Fibroblast of lung (primary cell): ENCODE measurements around the gene GALNT7. TPM values are rescaled to one million over a fixed set of nuclear protein-coding genes. Genes with fewer than 3 reads are reported as not detected.

Source experiments
- DNase-seq, 2 donors: peaks; one replicate each; pipeline versions ENCODE4 v3.0.0 to v3.0.0-alpha.2; 2010; ENCODE audit warnings: low read depth in 2 of 2
- H2AFZ ChIP-seq: 2 replicates; pipeline ENCODE4 v1.5.1; 2012; ENCODE audit warnings: low read length, control low read depth, inconsistent platforms
- H3K27ac ChIP-seq: 2 replicates; pipeline ENCODE4 v1.5.1; 2011; ENCODE audit warnings: low read length, control low read depth; ENCODE audit not compliant: insufficient read depth
- H3K27me3 ChIP-seq: 2 replicates; pipeline ENCODE4 v1.5.1; 2011; ENCODE audit warnings: mild to moderate bottlenecking, low read length; ENCODE audit not compliant: control insufficient read depth, insufficient read depth
- H3K36me3 ChIP-seq: 2 replicates; pipeline ENCODE4 v1.5.1; 2011; ENCODE audit warnings: low read length; ENCODE audit not compliant: control insufficient read depth, insufficient read depth
- H3K4me1 ChIP-seq: 2 replicates; pipeline ENCODE4 v1.5.1; 2011; ENCODE audit warnings: low read length; ENCODE audit not compliant: control insufficient read depth, insufficient read depth; ENCODE audit errors: extremely low read depth
- H3K4me2 ChIP-seq: 2 replicates; pipeline ENCODE4 v1.5.1; 2011; ENCODE audit warnings: low read length, control low read depth; ENCODE audit not compliant: insufficient read depth; ENCODE audit errors: extremely low read depth
- H3K4me3 ChIP-seq, 4 experiments: fragments of 200-600 bp in 1 of 4; sonication (generic) in 1 of 4; replicated peaks in 1 of 4; 2 replicates each; pipeline ENCODE4 v1.5.1; 2011 to 2016; ENCODE audit warnings: low read length in 4 of 4, low read depth in 3 of 4, mild to moderate bottlenecking in 3 of 4, control low read depth in 2 of 4, inconsistent platforms in 1 of 4, mixed read lengths in 1 of 4; ENCODE audit not compliant: insufficient read depth in 1 of 4; ENCODE audit errors: control extremely low read depth in 1 of 4
- H3K79me2 ChIP-seq: 2 replicates; pipeline ENCODE4 v1.5.1; 2012; ENCODE audit warnings: mild to moderate bottlenecking, low read length, inconsistent platforms; ENCODE audit not compliant: control insufficient read depth, insufficient read depth
- H3K9ac ChIP-seq: 2 replicates; pipeline ENCODE4 v1.5.1; 2011; ENCODE audit warnings: mild to moderate bottlenecking, low read length, control low read depth; ENCODE audit not compliant: insufficient read depth
- H3K9me3 ChIP-seq: 2 replicates; pipeline ENCODE4 v1.5.1; 2012; ENCODE audit warnings: low read depth, low read length; ENCODE audit not compliant: control insufficient read depth, insufficient read depth
- H4K20me1 ChIP-seq: 2 replicates; pipeline ENCODE4 v1.5.1; 2011; ENCODE audit warnings: low read length; ENCODE audit not compliant: control insufficient read depth, insufficient read depth; ENCODE audit errors: extremely low read depth
- CTCF ChIP-seq, 2 donors: IDR thresholded peaks in 1 of 2; conservative IDR thresholded peaks in 1 of 2; 1 replicate in 1 of 2; 2 replicates in 1 of 2; pipeline ENCODE4 v1.5.1; 2011 to 2012; ENCODE audit warnings: low read length in 2 of 2, control low read depth in 1 of 2, inconsistent platforms in 1 of 2, low read depth in 1 of 2, mild to moderate bottlenecking in 1 of 2
- EZH2 ChIP-seq: IDR thresholded peaks from 2 replicates; pipeline ENCODE4 v1.5.1; 2012; ENCODE audit warnings: low read length, control low read depth, mild to moderate bottlenecking; ENCODE audit errors: missing control alignments
- polyA plus RNA-seq, 2 donors: library from polyadenylated mRNA; depleted of rRNA in 1 of 2; stranded (reverse) in 1 of 2; unstranded in 1 of 2; fragments of >200 nt; gene quantifications; 2 replicates each; pipeline ENCODE4 v1.2.1, GENCODE V29; 2011 to 2012; ENCODE audit warnings: missing spikeins in 1 of 2
- total RNA-seq: library from RNA; depleted of rRNA; stranded (reverse); fragments of >200 nt; gene quantifications from 2 replicates; pipeline ENCODE4 v1.2.1, GENCODE V29; 2014

Gene GALNT7
- total and polyA plus RNA-seq, 2 donors (not counting 1 experiment from before 2014, with no cell fraction given): 40.4 to 45.4 TPM

- H3K4me2 ChIP-seq: no peak overlapping the region
- no peak for TF ChIP-seq EZH2
- no peak for TF ChIP-seq CTCF (conservative IDR thresholded peaks at IDR 0.05 in 1 of 2, IDR thresholded peaks at IDR 0.05 in 1 of 2; ENCODE audit: low read depth in 1 of 2, low read length in 2 of 2)
- H3K4me3 ChIP-seq: no peak overlapping the region
- no peak overlapping the region for H3K27ac ChIP-seq
- H3K36me3 ChIP-seq: no peaks in the 10 kb centered on the region
- no peak overlapping the region for H3K9ac ChIP-seq
- H3K9me3 ChIP-seq: no peaks in the 10 kb centered on the region
- H4K20me1 ChIP-seq: no peaks in the 10 kb centered on the region
- DNase-seq: no peak
- H3K79me2 ChIP-seq: peaks cover 7% of the 10 kb centered on the region
- peaks cover 5% of the 10 kb centered on the region for H3K4me1 ChIP-seq
- H3K27me3 ChIP-seq: no peaks in the 10 kb centered on the region
- H2AFZ ChIP-seq: no peak overlapping the region
Observed at GRCh38 chr4:173166491-173166890, 2.1 kb upstream of the GALNT7 start.

- Histone ChIP-seq H3K27me3 (no peaks in the 10 kb centered on the region), H3K4me1 (peaks cover 5% of the 10 kb centered on the region), H3K9ac (peak overlapping the region; percentile 2), H3K4me3 (peak overlapping the region; percentile 66 to 89 (median 70)), H3K36me3 (no peaks in the 10 kb centered on the region), H3K4me2 (peak overlapping the region; percentile 85), H3K79me2 (peaks cover 9% of the 10 kb centered on the region), H3K9me3 (no peaks in the 10 kb centered on the region), H4K20me1 (no peaks in the 10 kb centered on the region), H3K27ac (peak overlapping the region; percentile 42), H2AFZ (peak overlapping the region; percentile 66)
- DNase-seq: peak; percentile 36 to 61
- TF ChIP-seq EZH2 (no peak), CTCF (conservative IDR thresholded peaks at IDR 0.05 in 1 of 2, IDR thresholded peaks at IDR 0.05 in 1 of 2; ENCODE audit: low read depth in 1 of 2, low read length in 2 of 2) (no peak)
Observed at GRCh38 chr4:173167758-173168395, 734 bp upstream of the GALNT7 start.

- H3K4me1 ChIP-seq: peaks cover 5% of the 10 kb centered on the region
- no peak for TF ChIP-seq CTCF (conservative IDR thresholded peaks at IDR 0.05 in 1 of 2, IDR thresholded peaks at IDR 0.05 in 1 of 2; ENCODE audit: low read depth in 1 of 2, low read length in 2 of 2)
- TF ChIP-seq EZH2: no peak
- no peaks in the 10 kb centered on the region for H3K27me3 ChIP-seq
- peak overlapping the region; percentile 65 for H3K27ac ChIP-seq
- no peak overlapping the region for H3K4me2 ChIP-seq
- no peaks in the 10 kb centered on the region for H3K36me3 ChIP-seq
- no peak overlapping the region for H2AFZ ChIP-seq
- peaks cover 9% of the 10 kb centered on the region for H3K79me2 ChIP-seq
- H3K4me3 ChIP-seq: peak overlapping the region in 3 of 4 experiments; percentile 62 to 89 (median 67)
- no peak for DNase-seq
- no peaks in the 10 kb centered on the region for H3K9me3 ChIP-seq
- H3K9ac ChIP-seq: peak overlapping the region; percentile 51
- H4K20me1 ChIP-seq: no peaks in the 10 kb centered on the region
Observed at GRCh38 chr4:173169178-173169427, 492 bp downstream of the GALNT7 start.
